GM06990 (cell line): Measurements from ENCODE around the gene NUP35.
A peak's percentile ranks its signal among the peaks of the same experiment; 100 is the strongest.

Experiments
- DNase-seq: peaks from one replicate; pipeline ENCODE4 v3.0.0-alpha.2; 2011; ENCODE audit not compliant: insufficient read length; ENCODE audit errors: extremely low read depth
- H3K27me3 ChIP-seq: replicated peaks from 2 replicates; pipeline ENCODE4 v1.6.0; 2011; ENCODE audit warnings: low read length; ENCODE audit not compliant: control insufficient read depth, insufficient read depth
- H3K36me3 ChIP-seq: 2 replicates; pipeline ENCODE4 v1.5.1; 2011; ENCODE audit warnings: low read length; ENCODE audit not compliant: control insufficient read depth, insufficient read depth
- H3K4me3 ChIP-seq: replicated peaks from 2 replicates; pipeline ENCODE4 v1.5.1; 2011; ENCODE audit warnings: low read depth, mild to moderate bottlenecking, control low read depth, low read length
- TF ChIP-seq, protein P1 (sequence below): IDR thresholded peaks from 2 replicates; pipeline ENCODE4 v1.5.1; 2011; ENCODE audit warnings: low read length, control low read depth, mild to moderate bottlenecking, inconsistent platforms; ENCODE audit not compliant: insufficient read depth, poor library complexity, severe bottlenecking

Gene NUP35

DNA sequence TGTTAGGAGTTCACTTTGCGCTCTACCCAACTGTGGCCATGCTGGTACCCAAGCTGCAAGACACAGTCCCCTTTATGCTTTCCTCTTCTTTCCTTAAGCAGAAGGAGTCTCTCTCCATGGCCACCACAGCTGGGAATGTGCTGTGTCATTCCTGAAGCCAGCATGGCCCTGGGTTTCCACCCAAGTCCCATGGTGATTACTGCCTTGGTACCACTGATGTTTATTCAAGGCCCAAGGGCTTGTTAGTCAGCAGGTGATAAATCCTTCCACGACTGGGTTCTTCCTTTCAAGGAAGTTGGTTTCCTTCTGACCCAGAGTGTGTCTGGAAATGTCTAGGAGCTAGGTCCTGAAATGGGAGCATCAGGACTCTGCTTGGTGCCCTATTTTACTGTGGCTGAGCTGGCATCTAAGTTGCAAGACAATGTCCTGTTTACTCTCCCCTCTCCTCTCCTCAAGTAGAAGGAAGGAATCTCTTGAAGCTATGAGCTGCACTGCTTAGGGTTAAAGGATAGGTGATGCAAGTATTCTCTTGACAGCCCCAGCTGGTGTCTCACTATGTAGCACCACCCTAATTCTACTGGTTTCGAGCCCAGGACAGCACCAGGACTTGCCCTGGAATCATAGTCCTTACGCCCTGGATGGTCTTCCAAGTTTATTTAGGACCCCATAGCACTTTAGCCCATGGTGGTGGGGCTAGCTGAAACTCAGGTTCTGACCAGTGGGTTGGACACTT lies 18.7 kb upstream of the NUP35 start:
- no peak for DNase-seq
- H3K36me3 ChIP-seq, result no peaks in the 10 kb centered on the region
- TF ChIP-seq, protein P1, sequence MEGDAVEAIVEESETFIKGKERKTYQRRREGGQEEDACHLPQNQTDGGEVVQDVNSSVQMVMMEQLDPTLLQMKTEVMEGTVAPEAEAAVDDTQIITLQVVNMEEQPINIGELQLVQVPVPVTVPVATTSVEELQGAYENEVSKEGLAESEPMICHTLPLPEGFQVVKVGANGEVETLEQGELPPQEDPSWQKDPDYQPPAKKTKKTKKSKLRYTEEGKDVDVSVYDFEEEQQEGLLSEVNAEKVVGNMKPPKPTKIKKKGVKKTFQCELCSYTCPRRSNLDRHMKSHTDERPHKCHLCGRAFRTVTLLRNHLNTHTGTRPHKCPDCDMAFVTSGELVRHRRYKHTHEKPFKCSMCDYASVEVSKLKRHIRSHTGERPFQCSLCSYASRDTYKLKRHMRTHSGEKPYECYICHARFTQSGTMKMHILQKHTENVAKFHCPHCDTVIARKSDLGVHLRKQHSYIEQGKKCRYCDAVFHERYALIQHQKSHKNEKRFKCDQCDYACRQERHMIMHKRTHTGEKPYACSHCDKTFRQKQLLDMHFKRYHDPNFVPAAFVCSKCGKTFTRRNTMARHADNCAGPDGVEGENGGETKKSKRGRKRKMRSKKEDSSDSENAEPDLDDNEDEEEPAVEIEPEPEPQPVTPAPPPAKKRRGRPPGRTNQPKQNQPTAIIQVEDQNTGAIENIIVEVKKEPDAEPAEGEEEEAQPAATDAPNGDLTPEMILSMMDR, result no peak
- H3K4me3 ChIP-seq, result no peak overlapping the region
- H3K27me3 ChIP-seq, result no peaks in the 10 kb centered on the region

DNA sequence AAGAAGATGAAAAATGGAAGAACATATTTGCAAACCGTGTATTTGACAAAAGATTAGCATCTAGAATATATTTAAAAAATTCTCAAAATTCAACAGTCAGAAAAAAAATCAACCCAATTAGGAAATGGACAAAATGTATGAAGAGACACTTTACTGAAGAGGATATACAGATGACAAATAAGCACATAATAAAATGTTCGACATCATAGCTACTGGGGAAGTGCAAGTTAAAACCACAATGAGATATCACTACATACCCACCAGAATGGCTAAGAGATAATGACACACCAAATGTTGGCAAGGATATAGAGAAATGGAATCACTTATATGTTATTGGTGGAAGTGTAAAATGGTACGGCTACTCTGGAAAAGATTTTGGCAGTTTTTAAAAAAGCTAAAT lies 11.7 kb upstream of the NUP35 start:
- Histone ChIP-seq H3K4me3 (no peak overlapping the region), H3K36me3 (no peaks in the 10 kb centered on the region), H3K27me3 (no peaks in the 10 kb centered on the region)
- TF ChIP-seq, protein P1, result no peak
- DNase-seq, result no peak

DNA sequence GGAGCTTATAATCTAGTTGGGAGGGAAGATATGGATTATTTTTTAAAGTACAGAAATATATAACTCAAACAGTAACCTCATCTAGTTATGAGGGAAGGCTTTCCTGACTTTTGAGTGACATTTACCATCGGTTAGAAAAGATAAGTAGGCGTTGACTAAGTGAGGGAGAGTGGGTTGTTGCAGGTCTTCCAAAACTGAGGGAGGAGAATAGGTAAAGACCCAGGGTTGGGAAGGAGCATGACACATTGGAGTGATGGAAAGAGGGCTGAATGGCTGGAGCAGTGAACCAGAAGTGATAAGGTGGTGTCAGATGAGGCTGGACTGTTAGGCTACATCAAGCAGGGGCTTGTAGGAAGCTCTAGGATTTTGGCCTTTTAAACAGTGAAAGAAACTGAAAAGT lies 10.6 kb upstream of the NUP35 start:
- DNase-seq, result no peak
- Histone ChIP-seq H3K27me3 (no peaks in the 10 kb centered on the region), H3K36me3 (no peaks in the 10 kb centered on the region), H3K4me3 (no peak overlapping the region)
- TF ChIP-seq, protein P1, result no peak

DNA sequence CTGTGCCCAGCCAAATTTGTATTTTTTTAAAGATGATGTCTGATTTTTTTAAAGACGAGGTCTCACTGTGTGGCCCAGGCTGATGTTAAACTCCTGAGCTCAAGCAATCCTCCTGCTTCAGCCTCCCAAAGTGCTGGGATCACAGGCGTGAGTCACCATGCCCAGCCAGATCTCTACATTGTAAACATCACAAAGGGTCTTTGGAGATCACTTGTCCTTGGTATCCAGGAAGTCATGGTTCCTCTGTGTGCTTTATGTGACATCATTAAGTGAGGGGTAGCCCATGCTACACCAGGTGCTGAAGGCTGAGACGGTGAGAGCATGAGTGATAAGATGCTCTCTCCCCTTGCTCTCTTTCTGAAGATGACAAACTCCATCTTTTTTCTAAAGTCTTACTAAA lies 7.0 kb upstream of the NUP35 start:
- H3K36me3 ChIP-seq, result no peaks in the 10 kb centered on the region
- no peak for DNase-seq
- TF ChIP-seq, protein P1, result no peak
- H3K27me3 ChIP-seq, result no peaks in the 10 kb centered on the region
- H3K4me3 ChIP-seq, result no peak overlapping the region

DNA sequence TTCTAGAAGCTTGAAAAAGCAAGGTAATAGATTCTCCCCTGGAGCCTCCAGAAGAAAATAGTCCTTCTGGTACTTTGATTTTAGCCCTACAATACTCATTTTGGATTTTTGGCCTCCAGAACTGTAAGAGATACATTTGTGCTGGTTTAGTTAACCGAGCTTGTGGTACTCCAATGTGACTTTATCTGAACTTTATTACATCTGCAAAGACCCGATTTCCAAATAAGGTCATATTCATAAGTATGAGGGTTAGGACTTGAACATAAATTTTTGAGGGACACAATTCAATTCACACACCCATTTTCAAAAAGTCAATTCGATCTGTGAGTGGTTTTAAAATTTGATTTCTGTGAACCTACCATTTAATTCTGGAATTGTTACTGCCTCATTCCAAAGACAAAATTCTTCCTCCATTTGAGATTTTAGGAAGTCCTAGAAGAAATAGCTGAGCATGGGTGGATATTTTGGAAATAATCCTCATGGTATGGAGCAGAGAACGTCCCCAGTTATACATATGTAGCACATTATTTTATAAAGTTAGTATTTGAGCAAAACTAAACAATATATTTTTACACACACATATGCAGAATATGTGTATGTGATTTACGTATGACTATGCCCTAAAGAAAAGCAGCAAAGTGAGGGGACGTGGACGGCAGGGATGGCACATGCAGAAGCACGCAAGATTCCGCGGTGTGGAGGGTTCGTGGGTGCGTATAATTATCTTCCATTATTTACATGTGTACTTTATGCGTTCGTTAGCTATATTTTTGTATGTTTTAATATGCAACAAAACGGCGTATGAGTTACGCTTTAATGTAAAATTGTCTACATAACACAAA lies 905 bp upstream of the NUP35 start:
- peak; percentile 26 for DNase-seq
- TF ChIP-seq, protein P1, result no peak
- peak overlapping the region; percentile 97 for H3K4me3 ChIP-seq
- no peaks in the 10 kb centered on the region for H3K27me3 ChIP-seq
- no peaks in the 10 kb centered on the region for H3K36me3 ChIP-seq
